Lung (tissue), 4 donors: ENCODE results near the gene HCRTR1. TPM values are rescaled to one million over a fixed set of nuclear protein-coding genes. Genes with fewer than 3 reads are reported as not detected.

ENCODE experiments used
- polyA plus RNA-seq, 2 donors: library from polyadenylated mRNA; stranded (reverse); fragments of 200-250 nt; gene quantifications; one replicate each; pipeline ENCODE4 v1.2.1, GENCODE V29; 2013
- total RNA-seq, 2 donors: library from RNA; depleted of rRNA in 1 of 2; stranded (reverse); fragments of >200 nt in 1 of 2; gene quantifications; one replicate each; pipeline ENCODE4 v1.2.1, GENCODE V29; 2014 to 2021
- donor health status: Bipolar disorder and iron deficiency.
- donor health status: healthy.
- donor health status: DM: yes; HTN: yes; CAD: no.

Gene HCRTR1
- total and polyA plus RNA-seq, 4 donors = 0.08 to 0.14 TPM; not detected in 2

Other genes starting within 250 kb of the HCRTR1 start
- 10 to 100 TPM in 1 of 2 donors, 1 to 10 TPM in 1; 7.5 to 19.1 TPM for gene FABP3, start 244.6 kb upstream of the HCRTR1 start, total RNA-seq
- gene FABP3, start 244.6 kb upstream of the HCRTR1 start, polyA plus RNA-seq = 10 to 100 TPM in 1 of 2 donors, 1 to 10 TPM in 1; 1.7 to 39.8 TPM
- 10 to 100 TPM in 1 of 2 donors, 1 to 10 TPM in 1; 6.1 to 55.4 TPM for gene SERINC2, start 204.5 kb upstream of the HCRTR1 start, total RNA-seq
- 10 to 100 TPM; 22.3 to 59.1 TPM for gene SERINC2, start 204.5 kb upstream of the HCRTR1 start, polyA plus RNA-seq
- 10 to 100 TPM; 89.4 to 90.9 TPM for gene TINAGL1, start 41.2 kb upstream of the HCRTR1 start, total RNA-seq
- gene TINAGL1, start 41.2 kb upstream of the HCRTR1 start, polyA plus RNA-seq = 10 to 100 TPM; 64.1 to 78.9 TPM
- 10 to 100 TPM; 75.1 to 77.1 TPM for gene PEF1, start 27.2 kb downstream of the HCRTR1 start, total RNA-seq
- 100 to 1,000 TPM in 1 of 2 donors, 10 to 100 TPM in 1; 84.5 to 103 TPM for gene PEF1, start 27.2 kb downstream of the HCRTR1 start, polyA plus RNA-seq
- gene COL16A1, start 86.3 kb downstream of the HCRTR1 start, total RNA-seq = 10 to 100 TPM; 63.0 to 83.2 TPM
- 10 to 100 TPM; 16.5 to 23.7 TPM for gene COL16A1, start 86.3 kb downstream of the HCRTR1 start, polyA plus RNA-seq
- gene ADGRB2, start 146.7 kb downstream of the HCRTR1 start, total RNA-seq = 1 to 10 TPM; 1.8 to 7.6 TPM
- under 1 TPM; 0.44 to 0.89 TPM for gene ADGRB2, start 146.7 kb downstream of the HCRTR1 start, polyA plus RNA-seq
- 10 to 100 TPM in 1 of 2 donors, under 1 TPM in 1; 0.51 to 15.7 TPM for gene SPOCD1, start 198.3 kb downstream of the HCRTR1 start, total RNA-seq
- 10 to 100 TPM in 1 of 2 donors, 1 to 10 TPM in 1; 6.0 to 10.7 TPM for gene SPOCD1, start 198.3 kb downstream of the HCRTR1 start, polyA plus RNA-seq